GM18951 (cell line): ENCODE results near the gene UPK3A.

Experiments used
- POLR2A ChIP-seq: IDR thresholded peaks from 4 replicates; pipeline ENCODE4 v1.6.1; 2011; ENCODE audit warnings: mild to moderate bottlenecking; ENCODE audit not compliant: insufficient read length, insufficient read depth; ENCODE audit errors: extremely low read depth
- in situ Hi-C: fragments of 300-500 bp; cut with MboI; formaldehyde crosslinking; loops from one replicate; pipeline ENCODE4 v1.12.0; 2022; ENCODE audit warnings: low sequenced_read_pairs, mixed read lengths, inconsistent platforms; ENCODE audit not compliant: unreplicated experiment

UPK3A gene

GRCh38 chr22:45338795-45339194 is 54.0 kb downstream of the UPK3A start:
- TF ChIP-seq POLR2A = no peak
- in situ Hi-C loops = no loop called here

DNA sequence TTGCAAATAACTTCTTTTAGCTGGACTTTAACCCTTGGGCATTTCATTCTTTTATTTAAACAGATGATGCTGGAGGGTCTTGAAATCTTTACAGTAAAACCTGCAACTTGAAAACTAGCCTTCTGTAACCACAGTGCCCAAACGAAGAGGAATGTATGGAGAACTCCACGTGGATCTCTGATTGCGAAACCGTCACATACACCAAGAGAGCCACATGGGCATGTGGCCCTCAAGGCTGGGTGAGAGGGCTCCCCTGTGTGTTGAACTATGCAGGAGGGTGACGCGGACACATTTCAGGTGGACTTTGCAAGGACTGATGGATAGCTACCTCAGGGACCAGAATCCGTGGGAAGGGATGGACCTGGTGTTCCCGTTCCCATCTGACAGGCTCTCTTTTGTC is 55.6 kb downstream of the UPK3A start:
- in situ Hi-C loops = no loop called here

GRCh38 chr22:45341498-45341897 is 56.7 kb downstream of the UPK3A start:
- no peak for TF ChIP-seq POLR2A
- in situ Hi-C loops = no loop called here

More for the DNA sequence above, 55.6 kb downstream of the UPK3A start:
- no peak for TF ChIP-seq POLR2A

- in situ Hi-C loops = no loop called here
- no peak for TF ChIP-seq POLR2A
Measured at GRCh38 chr22:45343143-45343542, 58.4 kb downstream of the UPK3A start.

GRCh38 chr22:45344334-45344733 is 59.6 kb downstream of the UPK3A start:
- in situ Hi-C loops = no loop called here
- TF ChIP-seq POLR2A = no peak
